NOMO-1 treated with dmso at 0.1 percent for 144 hours (cell line): ENCODE data around the gene ENOX1.

ENCODE experiments used
- DNase-seq: peaks from one replicate; lab custom pipeline; 2025; ENCODE audit not compliant: unreplicated experiment; lab: John Stamatoyannopoulos, UW

Gene ENOX1

DNA sequence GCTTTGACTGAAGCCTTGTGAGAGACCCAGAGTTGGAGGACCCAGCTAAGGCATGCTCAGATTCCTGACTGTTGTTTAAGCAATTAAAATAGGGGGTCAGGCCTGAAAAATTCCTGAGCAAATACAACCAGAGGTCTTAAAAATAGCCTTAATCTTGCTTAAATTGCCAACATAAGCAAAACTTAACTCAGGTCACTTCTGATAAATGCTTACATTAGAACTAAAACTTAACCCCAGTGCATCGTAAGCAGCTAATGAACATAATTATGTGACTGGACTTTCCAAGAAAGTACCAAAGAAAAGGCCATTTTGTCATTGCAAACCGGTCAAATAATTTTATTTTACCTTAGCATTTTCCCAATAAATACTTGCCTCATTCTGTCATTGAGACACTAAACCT lies 294.5 kb downstream of the ENOX1 start:
- no peak for DNase-seq

DNA sequence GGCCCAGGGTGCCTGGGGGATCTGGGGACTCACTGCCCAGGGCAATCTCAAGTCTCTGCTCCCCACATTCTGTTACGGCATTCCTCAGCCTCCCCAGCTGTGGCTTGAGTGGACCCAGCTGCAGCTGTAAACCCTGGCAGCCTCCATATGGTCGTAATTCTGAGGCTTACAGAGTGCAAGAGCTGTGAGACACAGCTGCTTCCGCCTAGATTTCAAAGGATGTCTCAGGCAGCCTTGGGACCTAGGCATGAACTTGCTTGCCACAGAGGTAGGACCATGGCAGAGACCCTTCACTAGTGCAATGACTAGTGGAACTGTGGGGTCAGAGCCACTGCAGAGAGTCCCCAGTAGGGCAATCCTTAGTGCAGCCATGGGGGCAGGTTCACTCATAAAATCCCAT lies 297.5 kb downstream of the ENOX1 start:
- no peak for DNase-seq

DNA sequence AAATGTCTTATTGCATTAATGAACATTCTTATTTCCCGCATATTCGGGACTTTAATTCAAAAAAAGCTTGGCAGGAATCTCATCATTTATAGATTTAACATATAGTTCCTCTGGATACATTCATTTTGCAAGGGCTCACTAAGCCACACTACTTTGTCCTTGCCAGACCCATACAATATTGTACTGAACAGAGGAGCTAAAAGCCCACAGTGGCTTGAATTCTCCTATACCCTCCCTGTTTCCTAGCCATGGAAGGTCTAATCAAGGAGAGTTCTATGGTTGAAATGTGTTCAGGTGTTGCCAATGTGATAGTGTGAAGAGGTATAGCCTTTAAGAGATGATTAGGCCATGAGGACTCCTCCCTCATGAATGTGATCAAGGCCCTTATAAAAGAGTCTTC lies 298.9 kb downstream of the ENOX1 start:
- no peak for DNase-seq

DNA sequence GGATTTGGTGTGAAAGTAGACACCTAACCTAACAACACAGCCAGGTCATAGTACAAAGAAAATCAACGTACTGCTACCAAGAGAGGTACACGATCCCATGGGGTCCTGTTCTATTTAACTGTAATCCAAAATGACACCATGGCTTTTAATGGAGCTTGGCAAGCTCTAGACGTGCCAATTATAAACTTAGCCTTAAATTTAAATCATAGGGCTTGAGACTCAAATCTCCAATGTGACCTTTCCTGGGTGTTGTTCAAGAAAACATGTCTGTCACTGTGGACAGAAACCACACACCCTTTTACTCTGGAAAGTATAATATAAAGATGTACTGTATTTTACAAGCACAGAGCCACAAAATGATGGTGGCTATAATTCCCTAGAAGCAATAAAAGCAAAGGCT lies 299.3 kb downstream of the ENOX1 start:
- no peak for DNase-seq

DNA sequence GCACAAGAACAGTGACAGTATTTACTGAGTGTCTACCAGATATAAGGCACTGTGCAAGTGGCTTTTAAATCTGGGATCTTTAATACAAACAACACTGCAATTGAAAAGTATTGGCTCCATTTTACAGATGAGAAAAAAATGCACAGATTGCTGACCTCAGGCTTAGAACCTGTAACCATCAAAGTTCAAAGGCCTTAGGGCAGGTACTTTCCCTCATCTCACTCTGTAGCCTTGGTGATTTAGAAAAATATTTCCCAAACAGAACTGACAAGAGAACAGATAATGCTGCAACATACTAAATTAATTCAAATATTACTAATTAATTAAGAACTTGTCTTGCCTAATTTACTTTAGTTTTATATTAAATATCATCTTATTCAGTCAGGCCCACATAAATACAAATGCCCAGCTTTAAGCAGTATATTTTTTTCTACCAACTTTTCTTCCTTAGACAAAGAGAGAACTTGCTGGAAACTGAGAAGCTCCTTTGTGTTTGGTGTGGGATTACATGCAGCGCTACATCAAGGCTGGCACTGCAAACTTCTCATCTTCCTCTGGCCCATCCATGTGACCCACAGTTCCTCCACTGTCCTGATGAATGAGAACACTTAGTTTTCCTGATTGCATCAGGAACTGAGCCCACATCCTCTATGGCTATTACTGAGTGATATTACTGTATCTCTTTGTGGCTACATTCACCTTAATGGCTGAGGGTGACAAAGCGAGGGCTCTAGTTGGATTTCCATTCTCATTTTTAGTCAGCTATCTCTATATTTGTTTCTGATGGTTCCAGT lies 302.1 kb downstream of the ENOX1 start:
- DNase-seq, result no peak

DNA sequence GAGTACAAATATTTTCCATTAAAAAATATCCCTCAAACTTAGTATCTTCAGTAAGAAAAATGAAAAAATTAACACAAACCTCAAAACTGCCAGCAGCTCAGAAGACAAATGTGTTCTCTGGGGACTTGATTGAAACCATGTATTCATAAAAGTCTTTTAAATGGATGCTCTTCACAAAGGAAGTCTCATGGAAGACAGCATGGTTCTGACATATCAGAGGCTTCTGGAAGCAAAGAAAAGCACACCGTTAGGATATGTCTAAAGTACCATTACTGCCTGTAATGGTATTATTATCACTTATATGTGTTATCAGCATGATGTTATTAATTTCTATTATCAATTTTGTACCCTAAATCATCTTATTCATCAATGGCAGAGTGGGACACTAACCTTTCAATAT lies 302.8 kb downstream of the ENOX1 start:
- no peak for DNase-seq

DNA sequence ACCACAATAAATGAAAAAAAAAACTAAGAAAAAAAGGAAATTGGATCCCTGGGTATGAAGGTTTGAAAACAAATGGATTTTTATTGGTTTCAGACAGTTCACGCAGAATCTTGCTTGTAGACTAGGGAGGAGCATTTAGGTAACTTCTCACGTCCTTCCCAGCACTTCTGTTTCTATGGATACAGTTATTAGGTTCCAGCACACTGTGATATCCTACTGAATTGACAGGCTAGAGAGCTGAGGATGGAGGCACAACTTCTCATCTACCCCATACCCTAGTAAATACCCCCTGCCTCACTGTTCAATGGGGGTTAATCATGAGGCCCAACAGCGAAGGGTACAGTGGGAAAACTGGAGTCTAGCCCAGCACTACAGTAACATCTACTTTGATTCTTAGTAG lies 304.1 kb downstream of the ENOX1 start:
- DNase-seq, result no peak

DNA sequence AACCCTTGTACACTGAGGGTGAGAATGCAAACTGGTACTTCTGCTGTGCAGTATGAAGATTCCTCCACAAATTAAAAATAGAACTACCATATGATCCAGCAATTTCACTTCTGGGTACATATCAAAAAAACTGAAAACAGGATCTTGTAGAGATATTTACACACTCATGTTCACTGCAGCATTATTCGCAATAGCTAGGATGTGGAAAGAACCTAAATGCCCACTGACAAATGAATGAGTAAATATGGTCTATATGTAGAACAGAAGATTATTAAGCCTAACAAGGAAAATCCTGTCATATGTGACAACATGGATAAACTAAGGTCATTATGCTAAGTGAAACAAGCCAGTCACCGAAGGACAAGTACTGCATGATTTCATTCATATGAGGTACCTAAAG lies 304.7 kb downstream of the ENOX1 start:
- no peak for DNase-seq

DNA sequence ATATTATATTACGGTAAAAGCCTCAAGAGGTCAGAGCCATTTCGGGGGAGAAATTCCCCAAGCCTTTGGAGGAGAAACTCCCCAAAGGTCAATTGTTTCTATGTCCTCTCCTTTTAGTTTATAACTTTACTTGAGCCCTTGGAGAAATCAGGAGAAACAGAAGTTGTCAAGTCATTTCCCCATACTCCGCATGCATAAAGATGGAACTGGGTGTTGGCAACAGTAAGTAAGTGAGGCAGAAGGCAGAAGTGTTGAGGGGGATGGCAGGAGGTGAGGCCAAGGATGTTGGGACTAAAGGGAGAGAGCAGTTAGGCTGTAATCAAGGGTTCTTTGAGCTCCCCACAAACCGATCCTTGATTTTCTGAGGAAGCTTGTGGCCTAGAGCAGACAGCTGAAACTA lies 307.9 kb downstream of the ENOX1 start:
- no peak for DNase-seq

DNA sequence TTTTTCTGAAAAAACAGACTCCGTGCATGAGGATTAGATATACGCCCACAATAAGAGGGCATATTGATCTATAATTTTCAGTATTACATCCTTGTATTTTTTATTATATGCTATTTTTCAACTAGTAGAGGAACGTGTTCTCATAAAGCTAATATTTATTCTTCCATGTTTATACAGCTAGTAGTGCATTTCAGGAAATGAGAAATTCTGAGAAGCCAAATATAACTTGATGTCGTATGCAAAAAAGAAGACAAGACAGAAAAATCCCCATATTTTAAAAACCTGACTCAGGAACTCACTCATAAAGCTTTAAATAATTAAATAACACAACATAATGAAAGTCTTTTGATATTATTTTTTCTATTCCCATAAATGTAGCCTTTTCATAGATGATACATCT lies 308.6 kb downstream of the ENOX1 start:
- no peak for DNase-seq

DNA sequence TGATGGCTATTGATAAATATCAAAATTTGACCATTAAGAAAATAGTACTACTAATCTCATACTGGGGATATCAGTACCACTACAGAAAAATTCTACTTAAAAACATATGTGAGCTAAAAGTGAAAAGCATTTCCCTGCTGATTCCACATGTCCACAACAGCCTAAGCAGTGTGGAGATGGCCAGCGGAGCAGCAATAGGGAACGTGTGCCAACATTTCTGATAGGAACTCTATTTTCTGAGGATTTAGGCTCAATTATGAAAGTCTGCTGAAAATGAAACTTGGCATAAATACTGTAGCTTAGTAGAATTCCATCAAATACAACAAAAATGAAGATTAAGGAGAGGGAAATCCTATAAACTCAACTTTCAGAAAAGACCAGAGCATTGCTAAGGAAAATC lies 311.6 kb downstream of the ENOX1 start:
- no peak for DNase-seq

DNA sequence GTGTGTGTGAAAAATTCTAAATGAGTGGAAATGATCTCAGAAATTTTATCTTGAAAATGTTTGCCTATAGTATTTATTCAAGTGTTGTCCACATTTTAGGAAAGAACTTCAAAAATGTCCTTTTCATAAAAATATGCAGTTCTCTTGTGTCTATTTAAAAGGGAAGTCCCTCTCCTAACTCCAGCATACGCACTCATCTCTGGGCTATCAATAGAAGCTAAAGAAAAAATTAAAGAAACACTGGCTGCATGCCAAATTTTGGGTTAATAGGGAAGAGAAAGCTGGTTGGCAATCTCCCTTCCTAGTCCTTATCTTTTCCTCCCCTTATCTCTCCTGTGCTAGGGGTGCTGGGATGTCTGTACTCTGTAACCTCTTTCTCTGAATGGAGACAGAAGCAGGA lies 313.3 kb downstream of the ENOX1 start:
- DNase-seq, result peak; percentile 5

DNA sequence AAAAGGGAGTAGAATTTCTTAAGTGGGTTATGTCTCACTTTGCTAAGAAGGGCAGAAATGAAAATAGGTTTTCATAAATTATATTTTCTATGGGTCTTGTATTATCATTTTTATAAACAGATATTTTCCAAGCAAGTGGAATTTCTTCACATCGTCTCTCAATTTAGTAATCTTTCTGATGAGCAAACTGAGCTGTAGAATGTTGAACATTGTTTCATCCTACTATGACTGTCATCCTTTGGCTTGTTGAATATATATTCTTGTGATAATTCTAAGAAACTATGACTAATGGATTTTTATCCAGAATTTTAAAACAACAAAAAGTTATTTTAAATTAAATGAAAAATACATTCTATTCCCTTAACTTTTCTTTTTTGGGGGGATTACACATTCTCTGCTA lies 313.8 kb downstream of the ENOX1 start:
- DNase-seq, result no peak

DNA sequence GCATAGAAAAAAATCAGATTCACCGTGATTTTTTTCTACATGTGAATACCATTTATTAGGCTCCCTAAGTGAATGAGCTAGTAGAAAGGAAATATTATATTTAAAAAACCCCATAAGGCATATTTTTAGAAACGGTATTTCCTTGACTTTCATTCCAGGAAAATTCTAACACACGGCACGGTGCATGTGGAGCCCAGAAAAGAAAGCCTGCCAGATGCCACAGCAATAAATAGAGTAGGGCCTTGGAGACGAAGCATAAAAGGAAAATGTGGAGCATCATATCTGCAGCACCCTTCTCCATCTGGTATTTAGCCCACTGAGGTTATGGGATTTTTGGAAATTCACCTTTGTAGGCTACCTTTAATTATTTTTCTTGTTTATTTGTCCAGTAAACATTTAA lies 314.4 kb downstream of the ENOX1 start:
- no peak for DNase-seq

DNA sequence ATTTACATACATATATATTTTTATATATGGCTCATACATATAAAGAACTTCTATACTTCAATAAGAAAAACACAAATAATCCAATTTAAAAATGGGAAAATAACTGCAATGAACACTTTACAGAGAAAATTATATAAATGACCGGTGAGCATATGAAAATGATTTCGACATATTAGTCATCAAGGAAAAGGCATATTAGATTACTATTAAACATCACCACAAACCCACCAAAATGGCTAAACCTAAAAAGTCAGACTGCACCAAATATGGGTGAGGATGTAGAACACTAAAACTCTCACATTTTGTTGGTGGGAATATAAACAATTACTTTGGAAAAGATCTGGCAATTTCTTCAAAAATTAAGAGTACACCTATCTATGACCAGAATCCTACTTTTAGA lies 316.2 kb downstream of the ENOX1 start:
- DNase-seq, result no peak

DNA sequence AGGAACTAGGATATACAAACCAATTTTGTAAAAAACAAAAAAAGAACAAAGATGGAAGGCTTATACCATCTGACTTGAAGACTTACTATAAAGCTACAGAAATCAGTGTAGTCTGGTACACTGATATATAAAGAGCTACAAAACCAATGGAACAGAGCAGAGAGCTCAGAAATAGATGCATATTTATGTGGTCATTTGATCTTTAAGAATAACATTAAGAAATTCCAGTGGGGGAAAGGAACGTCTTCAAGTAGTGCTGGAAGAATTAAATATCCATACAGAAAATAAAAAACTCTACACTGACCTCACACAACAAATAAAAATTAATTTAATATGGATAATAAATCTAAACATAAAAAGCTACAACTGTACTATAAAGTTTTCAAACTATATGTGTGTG lies 317.0 kb downstream of the ENOX1 start:
- DNase-seq, result no peak

DNA sequence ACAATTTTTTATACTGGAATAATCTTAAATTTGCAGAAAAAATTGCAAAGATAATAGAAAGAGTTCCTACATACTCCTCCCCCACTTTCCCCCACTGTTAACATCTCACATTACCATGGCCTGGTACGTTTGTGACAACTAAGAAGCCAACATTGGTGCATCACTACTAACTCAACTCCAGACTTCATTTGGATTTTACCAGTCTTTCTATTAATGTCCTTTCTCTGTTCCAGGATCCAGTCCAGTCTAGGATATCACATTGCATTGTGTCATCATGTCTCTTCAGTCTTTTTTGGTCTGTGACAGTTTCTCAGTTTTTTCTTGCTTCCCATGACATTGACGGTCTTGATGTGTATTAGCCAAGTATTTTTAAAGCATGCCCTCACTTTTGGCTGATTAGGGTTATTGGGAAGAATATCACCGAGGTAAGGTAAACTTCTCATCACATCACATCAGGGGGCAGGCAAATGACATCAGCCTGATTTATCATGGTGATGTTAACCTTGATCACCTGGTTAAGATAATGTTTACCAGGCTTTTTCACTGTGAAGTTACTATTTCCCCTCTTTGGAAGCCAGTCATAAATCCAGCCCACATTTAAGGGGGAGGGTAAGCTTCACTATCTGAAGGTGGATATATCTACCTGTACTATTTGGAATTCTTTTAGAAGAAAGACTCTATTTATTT lies 322.1 kb downstream of the ENOX1 start:
- DNase-seq, result no peak

DNA sequence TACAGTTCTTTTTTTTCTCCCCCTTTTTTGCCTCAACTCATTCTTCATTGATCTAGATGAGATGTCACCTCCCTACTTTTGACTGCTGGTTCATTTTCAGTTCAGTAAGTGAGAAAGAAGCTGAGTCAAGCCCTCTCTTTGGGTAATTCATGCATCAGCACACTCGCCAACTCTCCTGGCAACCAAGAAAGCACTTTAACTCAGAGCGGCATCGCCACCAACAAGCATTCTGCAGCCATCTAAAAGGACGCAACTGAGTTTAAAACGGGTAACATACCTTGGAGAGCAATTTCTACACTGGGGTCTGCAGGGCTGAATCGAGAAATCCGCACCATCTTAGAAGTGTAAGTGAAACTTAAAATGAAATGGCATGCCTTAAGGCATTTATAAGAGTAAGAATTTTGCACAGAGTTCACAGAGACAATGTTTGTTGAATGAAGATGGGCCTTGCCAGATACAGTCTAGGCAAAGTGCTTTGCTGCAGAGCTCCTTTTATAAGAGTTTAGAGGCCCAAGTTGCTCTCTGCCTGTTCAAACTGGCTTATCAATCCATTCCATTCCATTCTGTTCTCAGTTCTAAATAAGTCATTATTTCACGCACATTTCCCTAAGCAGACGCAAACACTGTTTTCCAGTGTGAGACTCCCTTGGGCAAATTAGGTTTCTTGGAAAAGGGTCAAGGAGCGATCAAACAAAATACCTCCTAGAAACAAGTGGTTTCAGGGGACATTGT lies 338.0 kb downstream of the ENOX1 start:
- no peak for DNase-seq

DNA sequence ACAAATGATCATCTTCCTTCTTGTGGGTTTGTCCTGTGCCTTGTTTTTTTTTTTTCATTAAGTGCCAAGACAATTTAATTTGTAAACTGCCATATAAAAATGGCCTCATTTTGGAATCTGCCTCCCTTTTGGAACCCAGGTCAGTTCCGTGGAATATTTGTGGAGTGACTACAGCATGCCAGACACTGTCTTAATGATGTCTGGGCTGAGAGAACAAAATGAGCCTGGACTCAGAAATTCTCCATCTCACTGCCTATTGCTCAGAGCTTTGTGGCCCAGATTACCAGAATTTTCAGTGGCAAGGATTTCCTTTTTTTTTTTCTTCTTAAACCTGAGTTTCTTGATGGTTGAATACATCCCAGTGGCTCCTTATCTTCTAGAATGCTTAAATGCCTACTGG lies 340.6 kb downstream of the ENOX1 start:
- no peak for DNase-seq

DNA sequence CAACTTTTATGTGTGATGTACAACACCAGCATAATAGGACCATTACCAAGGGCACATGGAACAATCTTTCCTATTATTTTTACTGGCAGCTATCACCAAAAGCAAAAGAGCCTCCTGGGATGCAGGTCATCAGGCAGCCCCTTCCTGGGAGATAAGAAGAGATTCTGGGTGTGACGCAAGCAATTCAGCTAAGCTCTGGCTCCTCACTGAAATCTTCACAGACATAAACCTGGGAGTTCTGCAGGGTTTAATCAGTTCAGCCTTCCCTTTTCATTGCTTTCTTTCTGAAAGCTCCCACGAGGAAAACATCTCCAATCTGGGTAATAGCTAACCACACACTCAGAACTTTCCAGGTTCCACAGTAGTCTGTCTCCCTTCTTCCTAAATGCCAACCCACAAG lies 341.1 kb downstream of the ENOX1 start:
- no peak for DNase-seq

DNA sequence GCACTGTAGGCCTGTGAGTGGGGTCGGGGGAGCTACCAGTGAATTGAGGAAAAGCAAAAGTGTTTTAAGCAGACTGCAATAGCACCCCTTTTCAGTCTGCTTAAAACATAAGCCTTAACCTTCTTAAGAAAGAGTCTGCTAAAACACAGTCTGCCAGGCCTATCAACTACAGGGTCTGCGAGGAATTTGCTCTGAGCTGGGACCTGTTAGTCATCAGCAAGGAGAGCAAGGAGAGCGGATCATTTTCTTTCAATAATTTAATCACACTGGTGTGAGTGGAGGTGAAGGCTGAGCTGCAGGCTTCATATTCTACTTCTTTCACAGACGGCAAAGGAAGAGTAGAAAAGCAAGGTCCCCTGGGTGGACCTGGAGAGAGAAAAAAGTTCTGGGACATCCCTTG lies 342.7 kb downstream of the ENOX1 start:
- no peak for DNase-seq

DNA sequence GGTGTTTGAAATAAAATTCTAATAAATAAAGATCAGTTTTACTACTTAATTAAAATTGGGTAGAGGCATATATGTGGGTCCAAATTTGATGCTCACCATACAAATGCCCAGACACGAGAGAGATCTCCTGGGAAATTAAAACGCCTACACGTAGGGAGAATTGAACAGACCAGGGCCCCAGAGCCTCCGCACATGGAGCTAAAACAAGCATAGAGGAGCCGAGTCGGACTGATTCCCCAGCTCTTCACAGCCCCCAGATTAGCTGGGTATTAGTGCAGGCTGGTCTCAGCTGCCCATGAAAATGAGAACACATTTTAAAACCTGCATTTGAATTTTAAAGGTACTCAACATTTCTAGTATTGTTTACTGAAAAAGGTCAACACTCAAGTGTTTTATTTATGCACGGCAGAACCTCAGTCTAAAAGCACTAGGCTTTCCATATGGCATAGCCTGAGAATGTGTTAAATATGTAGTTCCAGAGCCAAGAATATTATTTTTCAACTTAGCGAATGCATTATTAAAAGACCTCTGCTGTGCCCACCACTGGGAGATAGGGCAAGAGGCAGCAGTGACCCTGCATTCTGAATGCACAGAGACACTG lies 344.8 kb downstream of the ENOX1 start:
- no peak for DNase-seq
